K562 (cell line): ENCODE measurements around the gene IL11. TPM values are rescaled to one million over a fixed set of nuclear protein-coding genes. Genes with fewer than 3 reads are reported as not detected.

Experiments
- ATAC-seq: fragments of 200-7000 bp; cut with Tn5 transposase; 3 replicates; pipeline ENCODE4 v1.9.1; 2020; ENCODE audit warnings: moderate library complexity
- BruUV-seq: library from RNA; stranded (reverse); fragments of 400-500 nt; replicated peaks from 2 replicates; lab custom pipeline; 2021; lab: Mats Ljungman, UMichigan
- CTCF ChIA-PET: fragments of 300-600 bp; formaldehyde crosslinking; extraction: SDS; loops from one replicate; lab custom pipeline; 2021; ENCODE audit warnings: low intra/inter-chr PET ratio; lab: Yijun Ruan, JAX
- POLR2A ChIA-PET: fragments of 300-600, 350-650 bp; sonication (Branson Sonifier 250); formaldehyde crosslinking; extraction: SDS; loops from one replicate; lab custom pipeline; 2021; ENCODE audit warnings: antibody characterized with exemption, inconsistent platforms; lab: Yijun Ruan, JAX
- DNase-seq, 4 experiments: peaks; one replicate each; pipeline versions ENCODE4 v3.0.0 to v3.0.0-alpha.2; 2011 to 2018; ENCODE audit warnings: low spot score in 3 of 4, mixed read lengths in 3 of 4; ENCODE audit errors: extremely low read depth in 1 of 4
- FAIRE-seq: peaks from 2 replicates; lab custom pipeline; 2011; peaks lifted over from hg19 to GRCh38; lab: Jason Lieb, UNC
- H2AFZ ChIP-seq: 2 replicates; pipeline ENCODE4 v1.6.0; 2011; ENCODE audit warnings: low read depth, low read length, control low read depth, inconsistent platforms
- H3K27ac ChIP-seq: fragments of 200-600 bp; 3 replicates; pipeline ENCODE4 v1.8.0; 2011; ENCODE audit warnings: low read depth, mild to moderate bottlenecking, control low read depth, inconsistent platforms, low read length, moderate library complexity, mixed read lengths; ENCODE audit errors: extremely low read depth
- H3K27me3 ChIP-seq, 2 experiments: fragments of 300-600 bp in 1 of 2; 2 replicates in 1 of 2; 3 replicates in 1 of 2; pipeline versions ENCODE4 v1.6.0 to v1.8.0; 2011; ENCODE audit warnings: inconsistent platforms in 2 of 2, low read length in 2 of 2, mild to moderate bottlenecking in 1 of 2, mixed read lengths in 1 of 2, moderate library complexity in 1 of 2; ENCODE audit not compliant: control insufficient read depth in 2 of 2, insufficient read depth in 2 of 2
- H3K36me3 ChIP-seq: fragments of 300-600 bp; 3 replicates; pipeline ENCODE4 v1.8.0; 2011; ENCODE audit warnings: mild to moderate bottlenecking, low read length, inconsistent platforms; ENCODE audit not compliant: control insufficient read depth, insufficient read depth
- H3K4me1 ChIP-seq, 2 experiments: fragments of 200-600 bp in 1 of 2; replicated peaks in 1 of 2; 2 replicates in 1 of 2; 3 replicates in 1 of 2; pipeline versions ENCODE4 v1.5.1 to v1.8.0; 2011; ENCODE audit warnings: inconsistent platforms in 2 of 2, low read length in 2 of 2, mild to moderate bottlenecking in 1 of 2, mixed read lengths in 1 of 2, moderate library complexity in 1 of 2; ENCODE audit not compliant: control insufficient read depth in 2 of 2, insufficient read depth in 2 of 2
- H3K4me2 ChIP-seq: 2 replicates; pipeline ENCODE4 v1.6.1; 2011; ENCODE audit warnings: low read length, control low read depth, inconsistent platforms, mixed read lengths; ENCODE audit not compliant: insufficient read depth
- H3K4me3 ChIP-seq: fragments of 200-600 bp; sonication (generic), shearing (Covaris generic); 2 replicates; pipeline ENCODE4 v1.5.1; 2016; ENCODE audit warnings: control low read depth, inconsistent platforms
- H3K79me2 ChIP-seq: fragments of 200-600 bp; 3 replicates; pipeline ENCODE4 v1.8.0; 2011; ENCODE audit warnings: low read length, inconsistent platforms; ENCODE audit not compliant: control insufficient read depth, insufficient read depth
- H3K9ac ChIP-seq, 2 experiments: 2 replicates each; pipeline versions ENCODE4 v1.6.0 to v1.6.1; 2011; ENCODE audit warnings: low read depth in 2 of 2, low read length in 2 of 2, control low read depth in 1 of 2, inconsistent platforms in 1 of 2, mild to moderate bottlenecking in 1 of 2, mixed read lengths in 1 of 2; ENCODE audit not compliant: insufficient read depth in 1 of 2
- H3K9me1 ChIP-seq: one replicate; pipeline ENCODE4 v1.6.0; 2011; ENCODE audit warnings: inconsistent platforms, mild to moderate bottlenecking, low read length, moderate library complexity; ENCODE audit not compliant: control insufficient read depth, insufficient read depth
- H3K9me3 ChIP-seq: replicated peaks from 2 replicates; pipeline ENCODE4 v1.5.1; 2011; ENCODE audit warnings: low read depth, low read length, inconsistent platforms; ENCODE audit not compliant: control insufficient read depth, insufficient read depth
- H4K20me1 ChIP-seq: replicated peaks from 2 replicates; pipeline ENCODE4 v1.6.1; 2011; ENCODE audit warnings: low read length, inconsistent platforms, mixed read lengths; ENCODE audit not compliant: control insufficient read depth, insufficient read depth
- BMI1 ChIP-seq: fragments of 150-350 bp; IDR thresholded peaks from 2 replicates; pipeline ENCODE4 v1.6.1; 2014; ENCODE audit warnings: low read length
- POLR2G ChIP-seq: fragments of 200-400 bp; formaldehyde crosslinking; IDR thresholded peaks from 2 replicates; pipeline ENCODE4 v1.6.1; 2017; ENCODE audit warnings: low read depth, mild to moderate bottlenecking, antibody characterized with exemption, low read length, moderate library complexity
- WGBS: fragments of 100-300 bp; shearing (Covaris generic); methylation state at CpG from one replicate; pipeline ENCODE4 v1.1.6; 2016; ENCODE audit warnings: low coverage, mixed read lengths; ENCODE audit not compliant: insufficient coverage; ENCODE audit errors: missing lambda C conversion rate; 5-methylcytosine and 5-hydroxymethylcytosine counted together
- in situ Hi-C: fragments of 300-500 bp; cut with MboI; formaldehyde crosslinking; loops from 4 replicates; pipeline ENCODE4 v1.15.0; 2018; ENCODE audit warnings: inconsistent platforms, mixed read lengths
- intact Hi-C: fragments of 100-400 bp; cut with micrococcal nuclease; formaldehyde crosslinking; loops from 2 replicates; pipeline ENCODE4 v1.14.2; 2022
- polyA plus RNA-seq, 8 experiments: library from polyadenylated mRNA; depleted of rRNA in 4 of 8; stranded (reverse) in 5 of 8; unstranded in 3 of 8; fragments of >200 nt; fragmentation: Nextera tagmentation in 2 of 8; fragmentation: Illumina TruSeq in 1 of 8; extraction: Ambion mirVana in 2 of 8; extraction: Trizol in 1 of 8; gene quantifications; 2 replicates each; pipeline versions ENCODE4 v1.2.1 to v1.2.3, GENCODE V29; 2011 to 2014; ENCODE audit warnings: inconsistent platforms in 1 of 8, missing spikeins in 1 of 8
- total RNA-seq, 7 experiments: library from RNA; depleted of rRNA in 6 of 7; stranded (reverse); fragments of >200 nt in 6 of 7; fragmentation: Illumina TruSeq in 2 of 7; extraction: Trizol in 2 of 7; gene quantifications; 2 replicates each; pipeline versions ENCODE4 v1.2.1 to v1.2.3, GENCODE V29; 2011 to 2021; ENCODE audit warnings: low replicate concordance in 1 of 7
- TF ChIP-seq, protein P1 (sequence below): sonication (generic); formaldehyde crosslinking; IDR thresholded peaks from 2 replicates; pipeline ENCODE4 v1.8.1; 2023; ENCODE audit warnings: mild to moderate bottlenecking, missing genetic modification reagents

IL11 gene
- total and polyA plus RNA-seq, 9 of the 15 experiments (the other 6 are each of a cell fraction or from before 2014, with no cell fraction given), result 0.04 to 0.42 (median 0.06) TPM; not detected in 6

DNA sequence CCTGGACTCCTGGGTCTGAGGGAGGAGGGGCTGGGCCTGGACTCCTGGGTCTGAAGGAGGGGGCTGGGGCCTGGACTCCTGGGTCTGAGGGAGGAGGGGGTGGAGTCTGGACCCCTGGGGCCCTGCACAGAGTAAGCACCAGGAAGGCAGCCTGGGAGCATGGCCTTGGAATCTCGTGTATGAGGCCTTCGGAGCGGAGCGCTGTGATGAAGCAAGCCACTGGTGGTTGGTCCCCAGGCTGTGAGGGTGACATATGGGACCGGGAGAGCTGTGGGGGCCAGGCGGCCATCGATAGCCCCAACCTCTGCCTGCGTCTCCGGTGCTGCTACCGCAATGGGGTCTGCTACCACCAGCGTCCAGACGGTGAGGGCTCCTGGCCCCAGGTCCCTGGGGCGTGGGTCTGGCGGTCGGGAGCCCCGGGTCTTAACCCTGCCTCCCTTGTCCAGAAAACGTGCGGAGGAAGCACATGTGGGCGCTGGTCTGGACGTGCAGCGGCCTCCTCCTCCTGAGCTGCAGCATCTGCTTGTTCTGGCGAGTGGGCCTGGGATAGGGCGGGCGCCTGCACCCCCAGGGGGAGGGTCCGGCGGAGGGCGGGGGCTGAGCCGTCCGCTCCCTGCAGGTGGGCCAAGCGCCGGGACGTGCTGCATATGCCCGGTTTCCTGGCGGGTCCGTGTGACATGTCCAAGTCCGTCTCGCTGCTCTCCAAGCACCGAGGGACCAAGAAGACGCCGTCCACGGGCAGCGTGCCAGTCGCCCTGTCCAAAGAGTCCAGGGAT lies 7.3 kb upstream of the IL11 start:
- Histone ChIP-seq H3K4me2 (no peak overlapping the region), H3K27me3 (no peaks in the 10 kb centered on the region), H3K27ac (no peak overlapping the region), H2AFZ (no peak overlapping the region), H3K9me3 (no peaks in the 10 kb centered on the region; the same call in 1 of the 2 replicates), H3K79me2 (peaks cover 6% of the 10 kb centered on the region; the same call in 2 of the 3 replicates), H3K9me1 (no peaks in the 10 kb centered on the region), H3K36me3 (no peaks in the 10 kb centered on the region), H3K4me1 (peaks cover 15 to 53% of the 10 kb centered on the region in 2 experiments; a peak in 4 of 5 replicates), H4K20me1 (no peaks in the 10 kb centered on the region), H3K4me3 (no peak overlapping the region), H3K9ac (peak overlapping the region in 1 of 2 experiments; percentile 55; a peak in 1 of 4 replicates)
- TF ChIP-seq POLR2G (peak; percentile 54; the same call in 1 of the 2 replicates), BMI1 (no peak)
- TF ChIP-seq, protein P1, sequence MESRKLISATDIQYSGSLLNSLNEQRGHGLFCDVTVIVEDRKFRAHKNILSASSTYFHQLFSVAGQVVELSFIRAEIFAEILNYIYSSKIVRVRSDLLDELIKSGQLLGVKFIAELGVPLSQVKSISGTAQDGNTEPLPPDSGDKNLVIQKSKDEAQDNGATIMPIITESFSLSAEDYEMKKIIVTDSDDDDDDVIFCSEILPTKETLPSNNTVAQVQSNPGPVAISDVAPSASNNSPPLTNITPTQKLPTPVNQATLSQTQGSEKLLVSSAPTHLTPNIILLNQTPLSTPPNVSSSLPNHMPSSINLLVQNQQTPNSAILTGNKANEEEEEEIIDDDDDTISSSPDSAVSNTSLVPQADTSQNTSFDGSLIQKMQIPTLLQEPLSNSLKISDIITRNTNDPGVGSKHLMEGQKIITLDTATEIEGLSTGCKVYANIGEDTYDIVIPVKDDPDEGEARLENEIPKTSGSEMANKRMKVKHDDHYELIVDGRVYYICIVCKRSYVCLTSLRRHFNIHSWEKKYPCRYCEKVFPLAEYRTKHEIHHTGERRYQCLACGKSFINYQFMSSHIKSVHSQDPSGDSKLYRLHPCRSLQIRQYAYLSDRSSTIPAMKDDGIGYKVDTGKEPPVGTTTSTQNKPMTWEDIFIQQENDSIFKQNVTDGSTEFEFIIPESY (CRISPR knock-in tag), result peak; percentile 81
- ChIA-PET POLR2A (interaction anchor here (0.6 to 1.0 kb wide), 3 partner anchors 9 to 118 kb away, joined by 3 to 4 read pairs (median 3); no protein-coding TSS in a partner anchor), CTCF (no interaction called here)
- WGBS, result 37% methylated on average over 41 of the region's 43 CpGs
- in situ Hi-C loops, result no loop called here
- ATAC-seq (no peak; the same call in 2 of the 3 replicates), FAIRE-seq (no peak), DNase-seq (no peak)
- no TSS peak for BruUV-seq
- intact Hi-C loops, result no loop called here
